ENCODE results near the gene GPC5. TPM values are rescaled to one million over a fixed set of nuclear protein-coding genes. Genes with fewer than 3 reads are reported as not detected.

Gene GPC5
- total RNA-seq, 1 donor from 2014 or later, result 10.2 TPM

- H3K27me3 Mint-ChIP-seq (ENCODE audit: unreplicated experiment), result no peaks in the 10 kb centered on the region
- no peak for DNase-seq
- TF ChIP-seq CTCF (IDR thresholded peaks at IDR 0.05; ENCODE audit: partially characterized antibody, unreplicated experiment), result no peak
- no peaks in the 10 kb centered on the region for H3K36me3 Mint-ChIP-seq (ENCODE audit: unreplicated experiment)
- H3K4me1 Mint-ChIP-seq (ENCODE audit: low read depth, unreplicated experiment), result peaks cover 3% of the 10 kb centered on the region
- no peak overlapping the region for H3K4me3 Mint-ChIP-seq (ENCODE audit: unreplicated experiment)
- H3K9me3 Mint-ChIP-seq (ENCODE audit: unreplicated experiment), result no peaks in the 10 kb centered on the region
- no peak overlapping the region for H3K27ac Mint-ChIP-seq (ENCODE audit: unreplicated experiment)
These were observed 14.6 kb upstream of the GPC5 start for GRCh38 chr13:91383836-91384235.

- Mint-ChIP-seq H3K36me3 (ENCODE audit: unreplicated experiment) (no peaks in the 10 kb centered on the region), H3K27ac (ENCODE audit: unreplicated experiment) (no peak overlapping the region), H3K4me3 (ENCODE audit: unreplicated experiment) (no peak overlapping the region), H3K9me3 (ENCODE audit: unreplicated experiment) (no peaks in the 10 kb centered on the region), H3K4me1 (ENCODE audit: low read depth, unreplicated experiment) (peaks cover 3% of the 10 kb centered on the region), H3K27me3 (ENCODE audit: unreplicated experiment) (no peaks in the 10 kb centered on the region)
- no peak for TF ChIP-seq CTCF (IDR thresholded peaks at IDR 0.05; ENCODE audit: partially characterized antibody, unreplicated experiment)
- no peak for DNase-seq
These were observed 13.5 kb upstream of the GPC5 start for GRCh38 chr13:91384896-91385295.

- H3K27ac Mint-ChIP-seq (ENCODE audit: unreplicated experiment), result no peak overlapping the region
- H3K36me3 Mint-ChIP-seq (ENCODE audit: unreplicated experiment), result no peaks in the 10 kb centered on the region
- H3K27me3 Mint-ChIP-seq (ENCODE audit: unreplicated experiment), result no peaks in the 10 kb centered on the region
- no peaks in the 10 kb centered on the region for H3K9me3 Mint-ChIP-seq (ENCODE audit: unreplicated experiment)
- no peak for DNase-seq
- no peak for TF ChIP-seq CTCF (IDR thresholded peaks at IDR 0.05; ENCODE audit: partially characterized antibody, unreplicated experiment)
- no peaks in the 10 kb centered on the region for H3K4me1 Mint-ChIP-seq (ENCODE audit: low read depth, unreplicated experiment)
- no peak overlapping the region for H3K4me3 Mint-ChIP-seq (ENCODE audit: unreplicated experiment)
These were observed 9.2 kb upstream of the GPC5 start for GRCh38 chr13:91389186-91389585.

GRCh38 chr13:91397595-91397994 lies 826 bp upstream of the GPC5 start:
- no peak for TF ChIP-seq CTCF (IDR thresholded peaks at IDR 0.05; ENCODE audit: partially characterized antibody, unreplicated experiment)
- Mint-ChIP-seq H3K9me3 (ENCODE audit: unreplicated experiment) (peaks cover 2% of the 10 kb centered on the region), H3K27ac (ENCODE audit: unreplicated experiment) (no peak overlapping the region), H3K4me1 (ENCODE audit: low read depth, unreplicated experiment) (peaks cover 2% of the 10 kb centered on the region), H3K4me3 (ENCODE audit: unreplicated experiment) (no peak overlapping the region), H3K27me3 (ENCODE audit: unreplicated experiment) (peaks cover 6% of the 10 kb centered on the region), H3K36me3 (ENCODE audit: unreplicated experiment) (no peaks in the 10 kb centered on the region)
- DNase-seq, result no peak

GRCh38 chr13:91399189-91400062 lies 1.0 kb downstream of the GPC5 start:
- Mint-ChIP-seq H3K4me3 (ENCODE audit: unreplicated experiment) (peak overlapping the region; percentile 77), H3K36me3 (ENCODE audit: unreplicated experiment) (no peaks in the 10 kb centered on the region), H3K4me1 (ENCODE audit: low read depth, unreplicated experiment) (peaks cover 2% of the 10 kb centered on the region), H3K27me3 (ENCODE audit: unreplicated experiment) (peaks cover 6% of the 10 kb centered on the region), H3K27ac (ENCODE audit: unreplicated experiment) (no peak overlapping the region), H3K9me3 (ENCODE audit: unreplicated experiment) (peaks cover 2% of the 10 kb centered on the region)
- no peak for TF ChIP-seq CTCF (IDR thresholded peaks at IDR 0.05; ENCODE audit: partially characterized antibody, unreplicated experiment)
- peak; percentile 28 for DNase-seq

All from glutamatergic neuron (in vitro differentiated cells).